Measurements from ENCODE around the gene TMEM151B. TPM values are rescaled to one million over a fixed set of nuclear protein-coding genes. Genes with fewer than 3 reads are reported as not detected.

TMEM151B gene
- total and polyA plus RNA-seq, 9 of the 15 experiments (the other 6 are each of a cell fraction or from before 2014, with no cell fraction given), result not detected

- peak; percentile 58; the same call in 1 of the 2 replicates for TF ChIP-seq ILF3 (IDR thresholded peaks at IDR 0.05; ENCODE audit: borderline replicate concordance)
- no peak for TF ChIP-seq EWSR1 (IDR thresholded peaks at IDR 0.05; ENCODE audit: borderline replicate concordance, low read depth, partially characterized antibody)
- TF ChIP-seq ZBTB49 (CRISPR knock-in tag; IDR thresholded peaks at IDR 0.05; ENCODE audit: borderline replicate concordance), result peak; percentile 52; the same call in 1 of the 2 replicates
- peak in 1 of 2 experiments; percentile 35; a peak in 1 of 4 replicates for TF ChIP-seq UBTF (IDR thresholded peaks at IDR 0.05; ENCODE audit: borderline replicate concordance in 1 of 2, low read depth in 2 of 2, low read length in 2 of 2)
- peak; percentile 93 for TF ChIP-seq LARP7 (IDR thresholded peaks at IDR 0.05)
- no peak for TF ChIP-seq ZNF780A (CRISPR knock-in tag; IDR thresholded peaks at IDR 0.05)
- TF ChIP-seq STAT5B (CRISPR knock-in tag; IDR thresholded peaks at IDR 0.05), result no peak
- TF ChIP-seq PTRF (tag; IDR thresholded peaks at IDR 0.05), result no peak
- TF ChIP-seq ZNF507 (tag; conservative IDR thresholded peaks at IDR 0.05), result no peak
- peak; percentile 73 for TF ChIP-seq ZBTB9 (CRISPR knock-in tag; IDR thresholded peaks at IDR 0.05)
- TF ChIP-seq XRCC5 (IDR thresholded peaks at IDR 0.05; ENCODE audit: low read depth, low read length), result peak; percentile 91; the same call in 1 of the 2 replicates
- TF ChIP-seq FOXK1 (CRISPR knock-in tag; IDR thresholded peaks at IDR 0.05; ENCODE audit: borderline replicate concordance), result peak; percentile 80; the same call in 1 of the 2 replicates
- no peak for TF ChIP-seq BDP1 (IDR thresholded peaks at IDR 0.05; ENCODE audit: insufficient read depth, insufficient read length)
- TF ChIP-seq PCBP1 (IDR thresholded peaks at IDR 0.05; ENCODE audit: low read depth, low read length, poor library complexity, severe bottlenecking), result peak; percentile 68
- peak; percentile 96 for TF ChIP-seq MAZ (CRISPR knock-in tag; conservative IDR thresholded peaks at IDR 0.05 in 1 of 2, IDR thresholded peaks at IDR 0.05 in 1 of 2)
- no peak for TF ChIP-seq MCM3 (IDR thresholded peaks at IDR 0.05)
- TF ChIP-seq ELK3 (CRISPR knock-in tag; IDR thresholded peaks at IDR 0.05), result no peak
- peak; percentile 88 for TF ChIP-seq MYC (IDR thresholded peaks at IDR 0.05; ENCODE audit: low read depth, low read length)
- no peak for TF ChIP-seq MYC (CRISPR knock-in tag; IDR thresholded peaks at IDR 0.05; ENCODE audit: borderline replicate concordance, low read depth)
- TF ChIP-seq NFRKB (IDR thresholded peaks at IDR 0.05; ENCODE audit: low read depth), result peak; percentile 77; the same call in 1 of the 2 replicates
- TF ChIP-seq ATF1 (CRISPR knock-in tag; IDR thresholded peaks at IDR 0.05), result no peak; the same call in 1 of the 2 replicates
- TF ChIP-seq ATF1 (tag; IDR thresholded peaks at IDR 0.05), result peak; percentile 95
Observed at GRCh38 chr6:44237813-44238433, 32.3 kb upstream of the TMEM151B start (continued).

Data from K562 (cell line).